Rectal smooth muscle tissue (tissue), 1 donor: Measurements from ENCODE around the gene MYH8.

Source experiments
- H3K27ac ChIP-seq: one replicate; pipeline ENCODE4 v1.7.0; 2013; ENCODE audit warnings: low read depth, low read length, inconsistent platforms
- H3K27me3 ChIP-seq: one replicate; pipeline ENCODE4 v1.7.0; 2013; ENCODE audit warnings: low read length; ENCODE audit not compliant: control insufficient read depth, insufficient read depth
- H3K36me3 ChIP-seq: one replicate; pipeline ENCODE4 v1.7.0; 2013; ENCODE audit warnings: low read length; ENCODE audit not compliant: control insufficient read depth, insufficient read depth
- H3K4me1 ChIP-seq: one replicate; pipeline ENCODE4 v1.7.0; 2013; ENCODE audit warnings: low read length; ENCODE audit not compliant: control insufficient read depth, insufficient read depth
- H3K4me3 ChIP-seq: one replicate; pipeline ENCODE4 v1.7.0; 2013; ENCODE audit warnings: low read length
- H3K9ac ChIP-seq: one replicate; pipeline ENCODE4 v1.7.0; 2013; ENCODE audit warnings: low read length

MYH8 gene

DNA sequence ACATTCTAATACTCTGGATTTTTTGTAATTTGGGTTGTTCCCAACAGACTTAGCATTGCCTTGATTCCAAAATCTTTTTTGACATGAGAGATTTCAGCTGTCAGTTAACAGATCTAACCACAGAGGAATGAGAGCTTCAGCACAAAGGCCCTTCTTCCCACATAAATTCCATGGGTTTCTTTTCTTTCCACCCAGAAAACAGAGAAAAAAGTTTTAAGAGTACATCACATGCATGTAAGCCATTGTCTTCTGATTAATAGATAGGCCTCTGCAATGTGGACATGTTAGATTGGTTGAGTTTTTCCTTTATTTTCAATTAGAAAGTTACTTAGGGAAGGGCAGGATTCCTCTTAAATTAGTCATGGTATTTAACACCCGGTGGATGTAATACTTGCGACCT, 939 bp downstream of the MYH8 start:
- Histone ChIP-seq H3K4me1 (no peaks in the 10 kb centered on the region), H3K27me3 (no peaks in the 10 kb centered on the region), H3K4me3 (no peak overlapping the region), H3K36me3 (no peaks in the 10 kb centered on the region), H3K27ac (no peak overlapping the region), H3K9ac (no peak overlapping the region)

DNA sequence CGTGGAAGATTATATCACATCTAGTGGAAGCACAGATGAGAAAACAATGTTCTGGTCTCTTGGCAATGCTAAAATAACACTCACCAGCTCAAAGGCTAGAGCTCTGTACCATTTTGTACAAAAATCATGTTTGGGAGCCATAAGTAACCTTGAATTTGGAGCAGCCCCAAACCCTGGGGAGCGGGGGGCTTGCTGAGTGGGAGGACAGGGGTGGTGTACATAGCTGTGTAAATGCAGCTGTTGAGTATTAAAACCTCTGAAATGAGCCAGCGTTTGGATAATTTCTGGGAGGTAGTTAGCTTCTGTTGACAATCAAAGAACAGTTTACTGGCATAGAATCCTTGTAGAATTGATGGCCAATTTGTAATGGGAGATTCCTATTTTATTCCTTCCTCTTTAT, 4.3 kb downstream of the MYH8 start:
- Histone ChIP-seq H3K27me3 (no peaks in the 10 kb centered on the region), H3K9ac (no peak overlapping the region), H3K4me3 (no peak overlapping the region), H3K4me1 (no peaks in the 10 kb centered on the region), H3K36me3 (no peaks in the 10 kb centered on the region), H3K27ac (no peak overlapping the region)

- Histone ChIP-seq H3K36me3 (no peaks in the 10 kb centered on the region), H3K27ac (no peak overlapping the region), H3K4me3 (no peak overlapping the region), H3K4me1 (no peaks in the 10 kb centered on the region), H3K9ac (no peak overlapping the region), H3K27me3 (no peaks in the 10 kb centered on the region)
Observed at GRCh38 chr17:10415161-10415560, 6.6 kb downstream of the MYH8 start.

DNA sequence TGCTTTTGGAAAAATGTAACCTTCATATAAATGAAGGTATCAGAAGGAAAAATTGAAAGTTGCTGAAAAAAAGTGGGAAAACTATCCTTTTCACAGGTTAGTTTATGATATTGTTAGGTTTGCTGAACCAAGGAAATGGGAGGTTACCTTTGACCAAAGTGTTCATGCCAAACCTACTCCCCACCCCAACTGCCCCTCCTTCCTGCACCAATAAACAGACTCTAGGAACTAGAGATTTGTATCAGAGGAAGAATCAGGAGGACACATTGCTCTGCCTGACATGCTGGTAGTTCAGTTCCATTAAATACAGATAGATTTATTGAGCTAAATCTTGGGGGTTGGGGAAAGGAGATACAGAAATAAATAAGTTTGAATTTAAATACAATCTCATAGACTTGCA, 18.2 kb downstream of the MYH8 start:
- Histone ChIP-seq H3K27ac (no peak overlapping the region), H3K36me3 (no peaks in the 10 kb centered on the region), H3K27me3 (no peaks in the 10 kb centered on the region), H3K9ac (no peak overlapping the region), H3K4me3 (no peak overlapping the region), H3K4me1 (no peaks in the 10 kb centered on the region)

DNA sequence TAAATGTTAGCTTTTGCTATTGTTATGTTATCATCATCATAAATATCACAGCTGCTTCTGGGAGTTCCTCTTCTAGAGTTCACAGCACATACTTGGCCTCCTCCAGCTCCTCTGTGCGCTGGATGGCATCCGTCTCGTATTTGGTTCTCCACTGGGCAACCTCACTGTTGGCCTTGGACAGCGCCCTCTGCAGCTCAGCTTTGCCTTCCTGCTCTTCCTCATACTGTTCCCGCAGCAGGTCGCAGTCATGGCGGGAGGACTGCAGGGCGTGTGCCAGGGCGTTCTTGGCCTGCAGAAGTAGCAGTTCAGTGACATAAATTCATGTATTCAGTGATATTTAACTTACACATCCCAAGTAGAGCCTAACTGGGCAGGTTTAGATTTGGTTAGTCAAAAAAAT, 23.4 kb downstream of the MYH8 start:
- no peak overlapping the region for H3K27ac ChIP-seq
- no peaks in the 10 kb centered on the region for H3K27me3 ChIP-seq
- no peaks in the 10 kb centered on the region for H3K4me1 ChIP-seq
- H3K9ac ChIP-seq: no peak overlapping the region
- no peaks in the 10 kb centered on the region for H3K36me3 ChIP-seq
- H3K4me3 ChIP-seq: no peak overlapping the region

GRCh38 chr17:10396524-10397163, 25.1 kb downstream of the MYH8 start:
- no peak overlapping the region for H3K4me3 ChIP-seq
- no peak overlapping the region for H3K27ac ChIP-seq
- H3K36me3 ChIP-seq: no peaks in the 10 kb centered on the region
- H3K4me1 ChIP-seq: no peaks in the 10 kb centered on the region
- no peaks in the 10 kb centered on the region for H3K27me3 ChIP-seq
- no peak overlapping the region for H3K9ac ChIP-seq

- Histone ChIP-seq H3K4me3 (no peak overlapping the region), H3K27ac (no peak overlapping the region), H3K9ac (no peak overlapping the region), H3K27me3 (no peaks in the 10 kb centered on the region), H3K4me1 (no peaks in the 10 kb centered on the region), H3K36me3 (no peaks in the 10 kb centered on the region)
Observed at GRCh38 chr17:10394201-10394887, 27.4 kb downstream of the MYH8 start.

DNA sequence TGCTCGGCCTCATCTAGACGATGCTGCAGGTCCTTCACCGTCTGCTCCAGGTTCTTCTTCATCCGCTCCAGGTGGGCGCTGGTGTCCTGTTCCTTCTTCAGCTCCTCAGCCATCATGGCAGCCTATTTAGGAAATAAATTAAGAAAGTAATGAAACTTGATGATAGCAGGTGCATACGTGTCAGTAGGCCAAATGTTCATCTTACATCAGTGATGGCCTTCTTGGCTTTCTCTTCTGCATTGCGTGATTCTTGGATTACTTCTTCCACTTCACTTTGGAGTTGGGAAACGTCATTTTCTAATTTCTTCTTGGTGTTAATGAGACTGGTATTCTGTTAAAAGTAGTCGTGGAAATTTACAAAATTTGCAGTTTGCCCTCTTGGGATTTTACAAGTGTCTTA, 28.9 kb downstream of the MYH8 start:
- H3K36me3 ChIP-seq: no peaks in the 10 kb centered on the region
- H3K9ac ChIP-seq: no peak overlapping the region
- H3K27me3 ChIP-seq: no peaks in the 10 kb centered on the region
- H3K4me1 ChIP-seq: no peaks in the 10 kb centered on the region
- no peak overlapping the region for H3K4me3 ChIP-seq
- no peak overlapping the region for H3K27ac ChIP-seq

DNA sequence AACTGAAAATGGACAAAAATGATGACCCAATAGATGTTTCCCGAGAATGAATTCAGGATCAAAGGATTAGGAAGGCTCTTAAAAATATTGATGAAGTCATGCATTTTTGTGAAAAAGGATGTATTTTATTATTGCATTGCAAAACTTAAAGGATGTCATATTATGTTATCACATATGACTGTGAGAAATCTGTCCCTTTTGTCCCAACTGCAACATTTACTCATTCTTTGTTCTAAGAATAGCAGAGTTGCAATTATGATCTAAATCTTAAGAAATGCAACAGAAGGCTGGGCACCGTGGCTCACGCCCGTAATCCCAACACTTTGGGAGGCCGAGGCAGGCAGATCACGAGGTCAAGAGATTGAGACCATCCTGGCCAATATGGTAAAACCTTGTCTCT, 35.9 kb downstream of the MYH8 start:
- H3K27ac ChIP-seq: no peak overlapping the region
- H3K36me3 ChIP-seq: no peaks in the 10 kb centered on the region
- no peak overlapping the region for H3K4me3 ChIP-seq
- no peak overlapping the region for H3K9ac ChIP-seq
- no peaks in the 10 kb centered on the region for H3K4me1 ChIP-seq
- H3K27me3 ChIP-seq: no peaks in the 10 kb centered on the region

DNA sequence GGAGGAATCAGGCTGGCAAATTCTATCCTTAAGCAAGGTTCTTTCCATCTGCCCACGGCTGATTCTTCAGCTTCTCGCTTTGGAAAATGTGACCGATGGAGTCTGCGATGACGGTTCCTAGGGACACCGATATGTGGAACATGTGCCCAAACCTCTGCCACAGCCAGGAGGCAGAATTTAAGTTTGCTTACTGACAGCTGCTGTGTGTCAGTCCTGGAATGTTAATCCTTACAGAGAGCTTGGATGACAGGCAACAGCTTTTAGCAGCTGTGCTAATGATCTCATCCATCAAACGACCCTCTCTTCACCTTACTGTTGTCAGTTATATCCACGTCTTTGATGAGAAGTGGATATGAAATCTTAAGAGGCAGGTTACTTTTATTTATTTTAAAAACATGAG, 37.6 kb downstream of the MYH8 start:
- H3K27me3 ChIP-seq: no peaks in the 10 kb centered on the region
- no peaks in the 10 kb centered on the region for H3K4me1 ChIP-seq
- H3K9ac ChIP-seq: no peak overlapping the region
- H3K4me3 ChIP-seq: no peak overlapping the region
- H3K36me3 ChIP-seq: no peaks in the 10 kb centered on the region
- no peak overlapping the region for H3K27ac ChIP-seq

GRCh38 chr17:10380631-10381408, 40.9 kb downstream of the MYH8 start:
- no peak overlapping the region for H3K9ac ChIP-seq
- no peak overlapping the region for H3K27ac ChIP-seq
- H3K36me3 ChIP-seq: no peaks in the 10 kb centered on the region
- no peaks in the 10 kb centered on the region for H3K27me3 ChIP-seq
- no peaks in the 10 kb centered on the region for H3K4me1 ChIP-seq
- no peak overlapping the region for H3K4me3 ChIP-seq

- Histone ChIP-seq H3K27me3 (no peaks in the 10 kb centered on the region), H3K36me3 (no peaks in the 10 kb centered on the region), H3K9ac (no peak within 1 kb of the TSS), H3K4me1 (no peaks in the 10 kb centered on the region), H3K27ac (no peak within 1 kb of the TSS), H3K4me3 (no peak within 1 kb of the TSS)
Observed at GRCh38 chr17:10372906-10373305, 48.8 kb downstream of the MYH8 start, which contains the start of gene MYH13. TSS of gene MYH13 (minus strand) at chr17:10373006. CDS start at chr17:10364530, 8,476 bp downstream.
